BJ (cell line): Measurements from ENCODE around the gene SLC27A1. TPM values are rescaled to one million over a fixed set of nuclear protein-coding genes. Genes with fewer than 3 reads are reported as not detected.

Experiments
- CTCF ChIA-PET: fragments of 350-600 bp; formaldehyde crosslinking; extraction: SDS; loops from one replicate; lab custom pipeline; 2021; ENCODE audit warnings: antibody characterized with exemption, inconsistent platforms; lab: Yijun Ruan, JAX
- POLR2A ChIA-PET: fragments of 300-600 bp; sonication (Branson Sonifier 250); formaldehyde crosslinking; extraction: SDS; loops from one replicate; lab custom pipeline; 2021; ENCODE audit warnings: antibody characterized with exemption; lab: Charles Lee
- DNase-seq: peaks from one replicate; pipeline ENCODE4 v3.0.0-alpha.2; 2011; ENCODE audit warnings: low read depth
- H3K27me3 ChIP-seq: 2 replicates; pipeline ENCODE4 v1.6.0; 2011; ENCODE audit warnings: low read length; ENCODE audit not compliant: control insufficient read depth, insufficient read depth
- H3K36me3 ChIP-seq: 2 replicates; pipeline ENCODE4 v1.5.1; 2011; ENCODE audit warnings: low read length; ENCODE audit not compliant: control insufficient read depth, insufficient read depth
- H3K4me3 ChIP-seq: 2 replicates; pipeline ENCODE4 v1.5.1; 2011; ENCODE audit warnings: low read depth, mild to moderate bottlenecking, control low read depth, low read length
- polyA plus RNA-seq: library from polyadenylated mRNA; depleted of rRNA; stranded (reverse); fragments of >200 nt; gene quantifications from 2 replicates; pipeline ENCODE4 v1.2.3, GENCODE V29; 2011
- TF ChIP-seq, protein P1 (sequence below): IDR thresholded peaks from 2 replicates; pipeline ENCODE4 v1.5.1; 2011; ENCODE audit warnings: low read depth, mild to moderate bottlenecking, control low read depth, inconsistent platforms, low read length, moderate library complexity; ENCODE audit not compliant: insufficient read depth

The SLC27A1 gene
- polyA plus RNA-seq, 1 experiment, result 18.8 TPM

DNA sequence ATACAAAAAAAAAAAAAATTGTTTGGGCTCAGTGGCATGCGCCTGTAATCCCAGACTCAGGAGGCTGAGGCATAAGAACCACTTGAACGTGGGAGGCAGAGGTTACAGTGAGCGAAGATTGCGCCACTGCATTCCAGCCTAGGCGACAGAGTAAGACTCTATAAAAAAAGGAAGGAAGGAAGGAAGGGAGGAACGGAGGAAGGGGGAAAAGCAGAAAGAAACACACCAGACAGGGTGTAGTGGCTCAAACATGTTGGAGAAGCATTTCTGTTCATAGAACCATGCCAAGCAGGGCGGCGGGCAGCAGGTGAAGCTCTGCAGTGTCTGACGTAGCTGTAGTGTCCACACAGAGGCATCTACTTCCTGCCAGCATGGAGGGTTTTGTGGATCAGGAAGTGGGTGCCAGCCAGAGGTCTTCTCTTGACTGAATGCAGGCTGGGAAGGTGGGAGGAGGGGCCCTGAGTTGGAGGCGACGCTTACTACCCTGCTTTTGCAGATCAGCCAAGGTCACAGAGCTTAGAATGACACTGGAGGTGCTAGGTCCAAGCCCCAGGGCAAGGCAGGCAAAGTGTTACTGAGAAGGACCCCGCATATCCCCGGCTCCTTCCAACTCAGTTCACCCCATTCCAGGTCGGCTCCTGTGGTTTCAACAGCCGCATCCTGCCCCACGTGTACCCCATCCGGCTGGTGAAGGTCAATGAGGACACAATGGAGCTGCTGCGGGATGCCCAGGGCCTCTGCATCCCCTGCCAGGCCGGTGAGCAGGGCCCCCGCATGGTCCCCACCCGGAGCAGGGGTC, 29.5 kb downstream of the SLC27A1 start:
- TF ChIP-seq, protein P1, sequence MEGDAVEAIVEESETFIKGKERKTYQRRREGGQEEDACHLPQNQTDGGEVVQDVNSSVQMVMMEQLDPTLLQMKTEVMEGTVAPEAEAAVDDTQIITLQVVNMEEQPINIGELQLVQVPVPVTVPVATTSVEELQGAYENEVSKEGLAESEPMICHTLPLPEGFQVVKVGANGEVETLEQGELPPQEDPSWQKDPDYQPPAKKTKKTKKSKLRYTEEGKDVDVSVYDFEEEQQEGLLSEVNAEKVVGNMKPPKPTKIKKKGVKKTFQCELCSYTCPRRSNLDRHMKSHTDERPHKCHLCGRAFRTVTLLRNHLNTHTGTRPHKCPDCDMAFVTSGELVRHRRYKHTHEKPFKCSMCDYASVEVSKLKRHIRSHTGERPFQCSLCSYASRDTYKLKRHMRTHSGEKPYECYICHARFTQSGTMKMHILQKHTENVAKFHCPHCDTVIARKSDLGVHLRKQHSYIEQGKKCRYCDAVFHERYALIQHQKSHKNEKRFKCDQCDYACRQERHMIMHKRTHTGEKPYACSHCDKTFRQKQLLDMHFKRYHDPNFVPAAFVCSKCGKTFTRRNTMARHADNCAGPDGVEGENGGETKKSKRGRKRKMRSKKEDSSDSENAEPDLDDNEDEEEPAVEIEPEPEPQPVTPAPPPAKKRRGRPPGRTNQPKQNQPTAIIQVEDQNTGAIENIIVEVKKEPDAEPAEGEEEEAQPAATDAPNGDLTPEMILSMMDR, result no peak
- DNase-seq, result peak; percentile 30
- ChIA-PET POLR2A (no interaction called here), CTCF (interaction anchor here (0.6 to 1.4 kb wide), 3 partner anchors 25 to 267 kb away, joined by 3 read pairs; no protein-coding TSS in a partner anchor)
- no peaks in the 10 kb centered on the region for H3K27me3 ChIP-seq
- H3K4me3 ChIP-seq, result no peak overlapping the region
- H3K36me3 ChIP-seq, result peaks cover 16% of the 10 kb centered on the region

- H3K36me3 ChIP-seq, result peaks cover 20% of the 10 kb centered on the region
- H3K27me3 ChIP-seq, result no peaks in the 10 kb centered on the region
- POLR2A ChIA-PET, result no interaction called here
- DNase-seq, result no peak
- CTCF ChIA-PET, result interaction anchor here (1.2 to 1.5 kb wide), 2 partner anchors 13 to 25 kb away, joined by 3 read pairs; no protein-coding TSS in a partner anchor
- H3K4me3 ChIP-seq, result no peak overlapping the region
- TF ChIP-seq, protein P1, result no peak
Measured at GRCh38 chr19:17500447-17501198, 30.3 kb downstream of the SLC27A1 start.

- CTCF ChIA-PET, result no interaction called here
- peaks cover 24% of the 10 kb centered on the region for H3K36me3 ChIP-seq
Measured at GRCh38 chr19:17503240-17503639, 32.9 kb downstream of the SLC27A1 start.

GRCh38 chr19:17504030-17504429, 33.7 kb downstream of the SLC27A1 start:
- H3K4me3 ChIP-seq, result no peak overlapping the region
- POLR2A ChIA-PET, result no interaction called here
- no peak for DNase-seq

More at GRCh38 chr19:17503240-17503639, 32.9 kb downstream of the SLC27A1 start:
- DNase-seq, result no peak
- H3K27me3 ChIP-seq, result no peaks in the 10 kb centered on the region
- POLR2A ChIA-PET, result no interaction called here
- no peak overlapping the region for H3K4me3 ChIP-seq
- TF ChIP-seq, protein P1, result no peak

More at GRCh38 chr19:17504030-17504429, 33.7 kb downstream of the SLC27A1 start:
- H3K36me3 ChIP-seq, result peaks cover 24% of the 10 kb centered on the region
- no peaks in the 10 kb centered on the region for H3K27me3 ChIP-seq
- TF ChIP-seq, protein P1, result no peak
- CTCF ChIA-PET, result no interaction called here
